Kidney (tissue), 14 donors: ENCODE data around the gene MNAT1. TPM values are rescaled to one million over a fixed set of nuclear protein-coding genes. Genes with fewer than 3 reads are reported as not detected.

ENCODE experiments used
- DNase-seq, 5 donors: peaks; one replicate each; pipeline ENCODE4 v3.0.0-alpha.2; 2013 to 2020
- FAIRE-seq: peaks from 2 replicates; lab custom pipeline; 2012; peaks lifted over from hg19 to GRCh38; lab: Jason Lieb, UNC
- H3K27ac ChIP-seq, 2 donors: one replicate each; pipeline ENCODE4 v1.7.0; 2013; ENCODE audit warnings: low read depth in 2 of 2, low read length in 2 of 2, inconsistent platforms in 1 of 2
- H3K27me3 ChIP-seq: one replicate; pipeline ENCODE4 v1.7.1; 2013; ENCODE audit warnings: low read length, inconsistent platforms; ENCODE audit not compliant: control insufficient read depth, insufficient read depth
- H3K36me3 ChIP-seq, 3 donors: one replicate each; pipeline versions ENCODE4 v1.7.0 to v1.7.1; 2013; ENCODE audit warnings: low read length in 3 of 3, control low read depth in 1 of 3, inconsistent platforms in 1 of 3; ENCODE audit not compliant: insufficient read depth in 3 of 3, control insufficient read depth in 2 of 3
- H3K4me1 ChIP-seq, 3 donors: one replicate each; pipeline versions ENCODE4 v1.7.0 to v1.7.1; 2013; ENCODE audit warnings: low read length in 3 of 3, inconsistent platforms in 1 of 3, low read depth in 1 of 3; ENCODE audit not compliant: control insufficient read depth in 2 of 3, insufficient read depth in 2 of 3
- H3K4me3 ChIP-seq, 3 donors: one replicate each; pipeline versions ENCODE4 v1.7.0 to v1.8.1; 2013; ENCODE audit warnings: low read length in 3 of 3, control low read depth in 1 of 3, inconsistent platforms in 1 of 3
- H3K9ac ChIP-seq, 3 donors: one replicate each; pipeline versions ENCODE4 v1.7.0 to v1.7.1; 2013; ENCODE audit warnings: low read length in 3 of 3, control low read depth in 1 of 3, inconsistent platforms in 1 of 3
- H3K9me3 ChIP-seq, 3 donors: one replicate each; pipeline versions ENCODE4 v1.7.0 to v1.7.1; 2013; ENCODE audit warnings: low read length in 3 of 3, control low read depth in 1 of 3, inconsistent platforms in 1 of 3; ENCODE audit not compliant: control insufficient read depth in 2 of 3, insufficient read depth in 1 of 3
- CTCF ChIP-seq: IDR thresholded peaks from 3 replicates; pipeline ENCODE4 v1.5.1; 2012; ENCODE audit warnings: mild to moderate bottlenecking, moderate library complexity, borderline replicate concordance; ENCODE audit not compliant: insufficient read depth; ENCODE audit errors: extremely low read depth
- intact Hi-C: fragments of 100-400 bp; cut with DNase I; formaldehyde crosslinking; loops from one replicate; pipeline ENCODE4 v1.11.1; 2022
- polyA plus RNA-seq: library from polyadenylated mRNA; stranded (reverse); fragments of 350-450 nt; fragmentation: Illumina TruSeq; extraction: RNeasy Lipid Tissue Mini Kit (QIAGEN cat#74804); gene quantifications from one replicate; pipeline ENCODE4 v1.2.3, GENCODE V29; 2014; ENCODE audit warnings: low read depth, low replicate concordance; ENCODE audit not compliant: insufficient read depth
- total RNA-seq: library from RNA; stranded (reverse); fragmentation: NEBNext Ultra II Directional; extraction: Animal tissue kit (Norgen Biotek cat#: 25700); gene quantifications from one replicate; pipeline ENCODE4 v1.2.1, GENCODE V29; 2021
- donor health status: control.
- donor health status: control.
- donor health status: control.
- donor health status: control.
- donor health status: control.
- donor health status: DM: yes; HTN: yes; CAD: no.
- donor health status: Normal renal cell carcinoma (clear cell type).

MNAT1 gene
- total and polyA plus RNA-seq, 2 donors from 2014 or later = 29.6 to 41.6 TPM

DNA sequence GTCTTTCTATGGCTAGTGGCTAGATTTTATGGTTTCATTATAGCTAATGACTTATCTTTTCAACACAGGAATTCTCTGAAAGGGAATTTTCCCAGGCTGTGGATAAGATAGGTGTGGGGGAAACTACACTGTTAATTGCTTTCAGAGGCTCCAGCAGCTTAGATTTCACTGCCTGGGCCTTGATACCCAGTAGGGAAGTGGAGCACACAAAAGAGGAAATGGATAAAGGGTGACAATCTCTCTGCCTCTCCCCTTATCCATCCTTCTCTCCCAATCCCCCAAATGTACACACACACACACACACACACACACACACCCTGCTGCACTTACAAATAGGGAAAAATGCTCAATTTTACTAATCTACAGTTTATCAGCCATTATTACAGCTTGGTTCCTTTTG lies 29.5 kb upstream of the MNAT1 start:
- TF ChIP-seq CTCF = no peak
- intact Hi-C loops = no loop called here
- Histone ChIP-seq H3K9ac (no peak overlapping the region), H3K27ac (no peak overlapping the region), H3K9me3 (peaks cover 0 to 7% (median 0%) of the 10 kb centered on the region in 3 donors), H3K4me1 (no peaks in the 10 kb centered on the region), H3K4me3 (no peak overlapping the region), H3K36me3 (no peaks in the 10 kb centered on the region), H3K27me3 (no peaks in the 10 kb centered on the region)
- peak in 2 of 5 donors; percentile 13 to 37 for DNase-seq
- no peak for FAIRE-seq

DNA sequence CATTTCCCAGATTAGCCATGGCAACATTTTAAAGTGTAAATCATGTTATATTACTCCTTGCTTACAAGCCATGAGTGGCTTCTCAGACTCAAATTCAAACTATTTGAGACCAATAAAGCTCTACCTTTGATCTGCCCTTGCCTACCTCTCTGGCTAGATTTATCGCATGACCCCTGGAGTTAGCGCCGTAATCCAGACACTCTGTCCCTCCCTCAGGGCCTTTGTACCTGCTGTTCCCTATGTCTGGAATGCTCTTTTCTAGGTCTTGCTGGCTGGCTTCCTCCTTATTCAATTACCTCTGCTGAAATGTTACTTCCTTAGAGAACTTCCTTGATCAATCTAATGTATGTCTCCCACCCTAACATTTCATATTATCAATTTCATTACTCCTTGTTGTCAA lies 26.7 kb upstream of the MNAT1 start:
- TF ChIP-seq CTCF = no peak
- FAIRE-seq = no peak
- intact Hi-C loops = no loop called here

GRCh38 chr14:60710494-60710893 lies 24.1 kb upstream of the MNAT1 start:
- Histone ChIP-seq H3K4me1 (no peaks in the 10 kb centered on the region), H3K36me3 (no peaks in the 10 kb centered on the region), H3K9ac (no peak overlapping the region), H3K4me3 (no peak overlapping the region), H3K27me3 (no peaks in the 10 kb centered on the region), H3K9me3 (no peaks in the 10 kb centered on the region), H3K27ac (no peak overlapping the region)
- TF ChIP-seq CTCF = no peak
- FAIRE-seq (no peak), DNase-seq (no peak)
- intact Hi-C loops = no loop called here

More for the DNA sequence above, 26.7 kb upstream of the MNAT1 start:
- H3K4me1 ChIP-seq = no peaks in the 10 kb centered on the region
- no peaks in the 10 kb centered on the region for H3K9me3 ChIP-seq
- no peak overlapping the region for H3K27ac ChIP-seq
- no peaks in the 10 kb centered on the region for H3K36me3 ChIP-seq
- H3K4me3 ChIP-seq = no peak overlapping the region
- no peaks in the 10 kb centered on the region for H3K27me3 ChIP-seq
- H3K9ac ChIP-seq = no peak overlapping the region
- no peak for DNase-seq

DNA sequence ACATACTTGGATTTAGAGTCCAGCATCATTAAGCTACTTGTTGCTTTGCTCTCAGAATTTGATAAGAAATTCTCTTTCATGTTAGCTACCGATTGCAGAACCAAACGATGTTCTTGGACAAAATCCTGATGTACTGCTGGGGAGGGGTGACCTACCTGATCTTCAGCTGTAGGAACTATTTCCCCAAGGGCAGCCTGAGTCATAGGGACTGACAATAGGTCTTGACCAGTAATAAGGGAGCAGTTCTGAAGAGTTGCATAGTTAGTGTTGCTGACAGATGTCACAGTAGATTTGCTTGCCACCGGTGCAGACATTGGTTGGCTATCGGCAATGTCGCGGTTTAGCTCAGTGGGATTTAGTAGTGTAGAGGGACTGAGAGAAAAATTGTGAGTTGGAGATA lies 21.0 kb upstream of the MNAT1 start:
- intact Hi-C loops = no loop called here
- TF ChIP-seq CTCF = no peak
- no peak overlapping the region for H3K4me3 ChIP-seq
- H3K36me3 ChIP-seq = no peaks in the 10 kb centered on the region
- no peaks in the 10 kb centered on the region for H3K27me3 ChIP-seq
- no peak for DNase-seq
- no peak overlapping the region for H3K27ac ChIP-seq
- FAIRE-seq = no peak
- no peak overlapping the region for H3K9ac ChIP-seq
- H3K9me3 ChIP-seq = no peaks in the 10 kb centered on the region
- no peaks in the 10 kb centered on the region for H3K4me1 ChIP-seq
